Naive B cell (primary cell): Measurements from ENCODE around the gene TRIM9. TPM values are rescaled to one million over a fixed set of nuclear protein-coding genes. Genes with fewer than 3 reads are reported as not detected.
A peak's percentile ranks its signal among the peaks of the same experiment; 100 is the strongest.

Experiments used
- ATAC-seq, 2 donors: fragments of 150-1000 bp; cut with Tn5 transposase; 2 replicates each; pipeline ENCODE4 v1.10.0; 2021; ENCODE audit warnings: low read depth in 2 of 2, mild to moderate bottlenecking in 2 of 2, moderate library complexity in 2 of 2
- DNase-seq: peaks from one replicate; pipeline ENCODE4 v3.0.0; 2022
- H3K27ac Mint-ChIP-seq, 6 donors: one replicate each; pipeline ENCODE4 v1.8.0; 2020 to 2022; ENCODE audit warnings: mild to moderate bottlenecking in 6 of 6, mixed read lengths in 6 of 6, moderate library complexity in 5 of 6, inconsistent platforms in 2 of 6
- H3K27me3 Mint-ChIP-seq, 3 donors: one replicate each; pipeline ENCODE4 v1.8.0; 2021 to 2022; ENCODE audit warnings: mixed read lengths in 3 of 3, mild to moderate bottlenecking in 1 of 3
- H3K36me3 Mint-ChIP-seq, 2 donors: one replicate each; pipeline ENCODE4 v1.8.0; 2020 to 2022; ENCODE audit warnings: mixed read lengths in 2 of 2, inconsistent platforms in 1 of 2, mild to moderate bottlenecking in 1 of 2
- H3K4me1 Mint-ChIP-seq, 3 donors: one replicate each; pipeline ENCODE4 v1.8.0; 2020 to 2022; ENCODE audit warnings: mixed read lengths in 3 of 3, inconsistent platforms in 1 of 3, mild to moderate bottlenecking in 1 of 3, moderate library complexity in 1 of 3
- H3K4me3 Mint-ChIP-seq, 8 donors: one replicate each; pipeline ENCODE4 v1.8.0; 2020 to 2022; ENCODE audit warnings: mild to moderate bottlenecking in 8 of 8, mixed read lengths in 8 of 8, moderate library complexity in 8 of 8, inconsistent platforms in 2 of 8
- H3K9me3 Mint-ChIP-seq, 7 donors: one replicate each; pipeline ENCODE4 v1.8.0; 2020 to 2022; ENCODE audit warnings: mixed read lengths in 7 of 7, mild to moderate bottlenecking in 5 of 7, inconsistent platforms in 2 of 7, moderate library complexity in 1 of 7
- polyA plus RNA-seq, 6 donors: library from polyadenylated mRNA; unstranded; fragments of 300-500 nt; fragmentation: Illumina TruSeq; gene quantifications; one replicate each; pipeline ENCODE4 v1.2.3, GENCODE V29; 2021; ENCODE audit warnings: low read depth in 6 of 6

TRIM9 gene
- polyA plus RNA-seq, 6 donors from 2014 or later = 0.15 to 0.21 (median 0.16) TPM; not detected in 3

GRCh38 chr14:51069055-51069454 is 25.9 kb downstream of the TRIM9 start:
- Mint-ChIP-seq H3K27me3 (peaks cover 0 to 4% (median 0%) of the 10 kb centered on the region in 3 donors), H3K4me1 (no peaks in the 10 kb centered on the region), H3K27ac (no peak overlapping the region), H3K9me3 (peaks cover 0 to 10% (median 4%) of the 10 kb centered on the region in 7 donors), H3K36me3 (no peaks in the 10 kb centered on the region), H3K4me3 (no peak overlapping the region)
- DNase-seq (no peak), ATAC-seq (no peak)

- DNase-seq (no peak), ATAC-seq (no peak)
- Mint-ChIP-seq H3K36me3 (peaks cover under 1% of the 10 kb centered on the region in 2 donors), H3K4me1 (no peaks in the 10 kb centered on the region), H3K27me3 (peaks cover 0 to 4% (median 0%) of the 10 kb centered on the region in 3 donors), H3K4me3 (no peak overlapping the region), H3K9me3 (peaks cover 0 to 10% (median 3%) of the 10 kb centered on the region in 7 donors), H3K27ac (no peak overlapping the region)
These were observed 26.6 kb downstream of the TRIM9 start for GRCh38 chr14:51068268-51068667.

- Mint-ChIP-seq H3K27me3 (peaks cover 0 to 7% (median 4%) of the 10 kb centered on the region in 3 donors), H3K27ac (no peak overlapping the region), H3K4me3 (no peak overlapping the region), H3K9me3 (peaks cover 6 to 18% (median 12%) of the 10 kb centered on the region in 7 donors), H3K4me1 (no peaks in the 10 kb centered on the region), H3K36me3 (peaks cover 10% of the 10 kb centered on the region in 2 donors)
- no peak for ATAC-seq
- DNase-seq = no peak
These were observed 27.6 kb downstream of the TRIM9 start for GRCh38 chr14:51067295-51067694.

- peaks cover 0 to 7% (median 4%) of the 10 kb centered on the region in 3 donors for H3K27me3 Mint-ChIP-seq
- H3K27ac Mint-ChIP-seq = peak overlapping the region in 1 of 6 donors; percentile 0
- H3K36me3 Mint-ChIP-seq = peaks cover 12 to 14% of the 10 kb centered on the region in 2 donors
- ATAC-seq = no peak
- H3K4me1 Mint-ChIP-seq = no peaks in the 10 kb centered on the region
- peaks cover 6 to 21% (median 13%) of the 10 kb centered on the region in 7 donors for H3K9me3 Mint-ChIP-seq
- H3K4me3 Mint-ChIP-seq = no peak overlapping the region
- no peak for DNase-seq
These were observed 28.3 kb downstream of the TRIM9 start for GRCh38 chr14:51066576-51066975.

GRCh38 chr14:51059032-51059431 is 35.9 kb downstream of the TRIM9 start:
- no peaks in the 10 kb centered on the region for H3K4me1 Mint-ChIP-seq
- DNase-seq (no peak), ATAC-seq (no peak)
- H3K4me3 Mint-ChIP-seq = no peak overlapping the region
- H3K27me3 Mint-ChIP-seq = peaks cover 0 to 8% (median 7%) of the 10 kb centered on the region in 3 donors
- H3K36me3 Mint-ChIP-seq = peaks cover 12 to 14% of the 10 kb centered on the region in 2 donors
- H3K9me3 Mint-ChIP-seq = peaks cover 6 to 15% (median 13%) of the 10 kb centered on the region in 7 donors
- H3K27ac Mint-ChIP-seq = peak overlapping the region in 1 of 6 donors; percentile 58

GRCh38 chr14:51058382-51058781 is 36.5 kb downstream of the TRIM9 start:
- H3K27ac Mint-ChIP-seq = no peak overlapping the region

GRCh38 chr14:51056421-51056820 is 38.5 kb downstream of the TRIM9 start:
- ATAC-seq (no peak), DNase-seq (no peak)
- H3K27ac Mint-ChIP-seq = no peak overlapping the region
- H3K27me3 Mint-ChIP-seq = peaks cover 0 to 8% (median 0%) of the 10 kb centered on the region in 3 donors
- H3K4me1 Mint-ChIP-seq = no peaks in the 10 kb centered on the region
- no peaks in the 10 kb centered on the region for H3K9me3 Mint-ChIP-seq
- H3K36me3 Mint-ChIP-seq = no peaks in the 10 kb centered on the region
- H3K4me3 Mint-ChIP-seq = no peak overlapping the region

More at GRCh38 chr14:51058382-51058781, 36.5 kb downstream of the TRIM9 start:
- H3K4me1 Mint-ChIP-seq = no peaks in the 10 kb centered on the region
- peaks cover 0 to 8% (median 7%) of the 10 kb centered on the region in 3 donors for H3K27me3 Mint-ChIP-seq
- peaks cover 6 to 14% (median 12%) of the 10 kb centered on the region in 7 donors for H3K9me3 Mint-ChIP-seq
- H3K4me3 Mint-ChIP-seq = no peak overlapping the region
- ATAC-seq = no peak
- no peak for DNase-seq
- peaks cover 12 to 14% of the 10 kb centered on the region in 2 donors for H3K36me3 Mint-ChIP-seq

- peaks cover 0 to 8% (median 0%) of the 10 kb centered on the region in 3 donors for H3K27me3 Mint-ChIP-seq
- DNase-seq (no peak), ATAC-seq (no peak)
- peaks cover 0 to 3% (median 0%) of the 10 kb centered on the region in 7 donors for H3K9me3 Mint-ChIP-seq
- H3K27ac Mint-ChIP-seq = no peak overlapping the region
- H3K4me3 Mint-ChIP-seq = no peak overlapping the region
- H3K4me1 Mint-ChIP-seq = no peaks in the 10 kb centered on the region
- H3K36me3 Mint-ChIP-seq = no peaks in the 10 kb centered on the region
These were observed 41.7 kb downstream of the TRIM9 start for GRCh38 chr14:51053157-51053556.

- Mint-ChIP-seq H3K4me3 (no peak overlapping the region), H3K27ac (no peak overlapping the region), H3K27me3 (peaks cover 0 to 15% (median 0%) of the 10 kb centered on the region in 3 donors), H3K4me1 (no peaks in the 10 kb centered on the region), H3K36me3 (no peaks in the 10 kb centered on the region), H3K9me3 (peaks cover 0 to 3% (median 0%) of the 10 kb centered on the region in 7 donors)
- DNase-seq = no peak
- ATAC-seq = no peak
These were observed 49.9 kb downstream of the TRIM9 start for GRCh38 chr14:51044961-51045360.

GRCh38 chr14:51041883-51042282 is 53.0 kb downstream of the TRIM9 start:
- H3K27me3 Mint-ChIP-seq = peaks cover 0 to 14% (median 0%) of the 10 kb centered on the region in 3 donors
- H3K4me1 Mint-ChIP-seq = peaks cover 4 to 8% (median 5%) of the 10 kb centered on the region in 3 donors
- ATAC-seq = no peak

GRCh38 chr14:51041108-51041531 is 53.8 kb downstream of the TRIM9 start:
- Mint-ChIP-seq H3K36me3 (no peaks in the 10 kb centered on the region), H3K27ac (no peak overlapping the region), H3K27me3 (peaks cover 0 to 6% (median 0%) of the 10 kb centered on the region in 3 donors), H3K9me3 (no peaks in the 10 kb centered on the region), H3K4me3 (no peak overlapping the region), H3K4me1 (peaks cover 4 to 8% (median 5%) of the 10 kb centered on the region in 3 donors)
- no peak for ATAC-seq
- no peak for DNase-seq

More at GRCh38 chr14:51041883-51042282, 53.0 kb downstream of the TRIM9 start:
- no peak overlapping the region for H3K4me3 Mint-ChIP-seq
- DNase-seq = no peak
- H3K36me3 Mint-ChIP-seq = no peaks in the 10 kb centered on the region
- no peak overlapping the region for H3K27ac Mint-ChIP-seq
- no peaks in the 10 kb centered on the region for H3K9me3 Mint-ChIP-seq

- no peaks in the 10 kb centered on the region for H3K9me3 Mint-ChIP-seq
- ATAC-seq (peak; percentile 68 to 72), DNase-seq (peak; percentile 7)
- peak overlapping the region in 1 of 8 donors; percentile 13 for H3K4me3 Mint-ChIP-seq
- H3K36me3 Mint-ChIP-seq = no peaks in the 10 kb centered on the region
- peaks cover 4 to 8% (median 5%) of the 10 kb centered on the region in 3 donors for H3K4me1 Mint-ChIP-seq
- no peak overlapping the region for H3K27ac Mint-ChIP-seq
- no peaks in the 10 kb centered on the region for H3K27me3 Mint-ChIP-seq
These were observed 55.7 kb downstream of the TRIM9 start for GRCh38 chr14:51039252-51039651.

- Mint-ChIP-seq H3K4me3 (no peak overlapping the region), H3K4me1 (peaks cover 4 to 8% (median 5%) of the 10 kb centered on the region in 3 donors), H3K36me3 (no peaks in the 10 kb centered on the region), H3K27ac (no peak overlapping the region), H3K9me3 (no peaks in the 10 kb centered on the region), H3K27me3 (peaks cover 0 to 3% (median 0%) of the 10 kb centered on the region in 3 donors)
- DNase-seq (no peak), ATAC-seq (no peak)
These were observed 59.2 kb downstream of the TRIM9 start for GRCh38 chr14:51035611-51036192.
